Upper lobe of left lung (tissue), 6 donors: ENCODE measurements around the gene GRIK1. TPM values are rescaled to one million over a fixed set of nuclear protein-coding genes. Genes with fewer than 3 reads are reported as not detected.

Experiments used
- ATAC-seq, 2 donors: fragments of 200-7000 bp; cut with Tn5 transposase; one replicate each; pipeline ENCODE4 v1.9.1; 2022; ENCODE audit warnings: mild to moderate bottlenecking in 2 of 2, moderate library complexity in 2 of 2; ENCODE audit not compliant: low FRiP score in 2 of 2
- DNase-seq, 2 donors: peaks; one replicate each; pipeline ENCODE4 v3.0.0-alpha.2; 2019 to 2020
- H3K27ac ChIP-seq, 4 donors: fragments of 200-600 bp; sonication (generic); one replicate each; pipeline ENCODE4 v1.5.1; 2016 to 2019
- H3K27me3 ChIP-seq, 4 donors: fragments of 200-600 bp; sonication (generic); one replicate each; pipeline ENCODE4 v1.5.1; 2017 to 2019
- H3K36me3 ChIP-seq, 4 donors: fragments of 200-600 bp; sonication (generic); one replicate each; pipeline ENCODE4 v1.5.1; 2016 to 2019
- H3K4me1 ChIP-seq, 4 donors: fragments of 200-600 bp; sonication (generic); one replicate each; pipeline ENCODE4 v1.5.1; 2018 to 2019
- H3K4me3 ChIP-seq, 4 donors: fragments of 200-600 bp; sonication (generic); one replicate each; pipeline ENCODE4 v1.5.1; 2017 to 2019; ENCODE audit warnings: mild to moderate bottlenecking in 2 of 4, moderate library complexity in 1 of 4
- H3K9me3 ChIP-seq, 4 donors: fragments of 200-600 bp; sonication (generic); one replicate each; pipeline ENCODE4 v1.5.1; 2018 to 2019
- CTCF ChIP-seq, 6 experiments: fragments of 450-650 bp in 4 of 6; fragments of 200-600 bp in 2 of 6; sonication (generic) in 2 of 6; IDR thresholded peaks; one replicate each; pipeline ENCODE4 v1.5.1; 2016 to 2019; ENCODE audit warnings: antibody characterized with exemption in 6 of 6
- EP300 ChIP-seq, 4 donors: sonication (generic); formaldehyde crosslinking; IDR thresholded peaks; one replicate each; pipeline ENCODE4 v1.5.1; 2017; ENCODE audit warnings: antibody characterized with exemption in 4 of 4, control low read depth in 2 of 4
- POLR2A ChIP-seq, 4 donors: fragments of 450-650 bp; IDR thresholded peaks; one replicate each; pipeline ENCODE4 v1.5.1; 2016 to 2017; ENCODE audit warnings: antibody characterized with exemption in 4 of 4, mild to moderate bottlenecking in 2 of 4
- POLR2AphosphoS5 ChIP-seq, 2 donors: sonication (generic); formaldehyde crosslinking; IDR thresholded peaks; one replicate each; pipeline ENCODE4 v1.5.1; 2017; ENCODE audit warnings: antibody characterized with exemption in 2 of 2
- WGBS, 2 donors: methylation state at CpG; one replicate each; pipeline ENCODE4 v1.1.5; 2017 to 2018; 5-methylcytosine and 5-hydroxymethylcytosine counted together
- total RNA-seq, 6 donors: library from RNA; depleted of rRNA in 4 of 6; stranded (reverse); fragments of >200 nt in 4 of 6; gene quantifications; one replicate each; pipeline versions ENCODE4 v1.1.0 to v1.2.1, GENCODE V29; 2016 to 2021
- donor health status: DM: no; HTN: no; CAD: no; lungs with moderate emphysema.
- donor health status: DM: no; HTN: yes; CAD: no; lungs with severe emphysema.

The GRIK1 gene
- total RNA-seq, 6 donors from 2014 or later, result 0.15 TPM; not detected in 5

- Histone ChIP-seq H3K4me3 (no peak overlapping the region), H3K36me3 (no peaks in the 10 kb centered on the region), H3K27ac (no peak overlapping the region), H3K4me1 (no peaks in the 10 kb centered on the region), H3K27me3 (no peaks in the 10 kb centered on the region), H3K9me3 (no peaks in the 10 kb centered on the region)
- no peak for TF ChIP-seq CTCF (IDR thresholded peaks at IDR 0.05)
- no peak for TF ChIP-seq EP300 (IDR thresholded peaks at IDR 0.05)
- no peak for TF ChIP-seq POLR2A (IDR thresholded peaks at IDR 0.05)
- TF ChIP-seq POLR2AphosphoS5 (IDR thresholded peaks at IDR 0.05), result no peak
- DNase-seq (no peak), ATAC-seq (peak in 1 of 2 donors; percentile 28)
- WGBS, 2 donors, result 62 to 84% methylated on average over 2 of the region's 2 CpGs
These were observed 301.0 kb downstream of the GRIK1 start for GRCh38 chr21:29638761-29639327.

- Histone ChIP-seq H3K27me3 (no peaks in the 10 kb centered on the region), H3K36me3 (no peaks in the 10 kb centered on the region), H3K27ac (no peak overlapping the region), H3K4me3 (no peak overlapping the region), H3K9me3 (no peaks in the 10 kb centered on the region), H3K4me1 (no peaks in the 10 kb centered on the region)
- TF ChIP-seq POLR2A (IDR thresholded peaks at IDR 0.05), result no peak
- TF ChIP-seq CTCF (IDR thresholded peaks at IDR 0.05), result no peak
- TF ChIP-seq EP300 (IDR thresholded peaks at IDR 0.05), result no peak
- no peak for TF ChIP-seq POLR2AphosphoS5 (IDR thresholded peaks at IDR 0.05)
- 81 to 83% methylated on average over 7 of the region's 7 CpGs for WGBS, 2 donors
- no peak for DNase-seq
- no peak for ATAC-seq
These were observed 301.7 kb downstream of the GRIK1 start for GRCh38 chr21:29638138-29638537.

- no peaks in the 10 kb centered on the region for H3K4me1 ChIP-seq
- H3K9me3 ChIP-seq, result no peaks in the 10 kb centered on the region
- no peaks in the 10 kb centered on the region for H3K27me3 ChIP-seq
- H3K4me3 ChIP-seq, result no peak overlapping the region
- H3K36me3 ChIP-seq, result no peaks in the 10 kb centered on the region
- H3K27ac ChIP-seq, result no peak overlapping the region
- TF ChIP-seq CTCF (IDR thresholded peaks at IDR 0.05) (no peak), POLR2AphosphoS5 (IDR thresholded peaks at IDR 0.05) (no peak), EP300 (IDR thresholded peaks at IDR 0.05) (no peak), POLR2A (IDR thresholded peaks at IDR 0.05) (no peak)
- 80 to 87% methylated on average over 4 of the region's 4 CpGs for WGBS, 2 donors
- DNase-seq (no peak), ATAC-seq (no peak)
These were observed 302.2 kb downstream of the GRIK1 start for GRCh38 chr21:29637553-29637952.

- no peak for DNase-seq
- ATAC-seq, result no peak
- WGBS, 2 donors, result 80 to 94% methylated on average over 4 of the region's 4 CpGs
- Histone ChIP-seq H3K27ac (no peak overlapping the region), H3K4me1 (no peaks in the 10 kb centered on the region), H3K27me3 (no peaks in the 10 kb centered on the region), H3K4me3 (no peak overlapping the region), H3K36me3 (no peaks in the 10 kb centered on the region), H3K9me3 (no peaks in the 10 kb centered on the region)
- TF ChIP-seq POLR2AphosphoS5 (IDR thresholded peaks at IDR 0.05) (no peak), CTCF (IDR thresholded peaks at IDR 0.05) (no peak), POLR2A (IDR thresholded peaks at IDR 0.05) (no peak), EP300 (IDR thresholded peaks at IDR 0.05) (no peak)
These were observed 302.7 kb downstream of the GRIK1 start for GRCh38 chr21:29637134-29637533.

GRCh38 chr21:29634418-29634817, 305.4 kb downstream of the GRIK1 start:
- no peaks in the 10 kb centered on the region for H3K27me3 ChIP-seq
- WGBS, 2 donors, result 78 to 82% methylated on average over 4 of the region's 4 CpGs
- no peak for TF ChIP-seq POLR2A (IDR thresholded peaks at IDR 0.05)
- no peak for TF ChIP-seq POLR2AphosphoS5 (IDR thresholded peaks at IDR 0.05)
- TF ChIP-seq CTCF (IDR thresholded peaks at IDR 0.05), result no peak
- no peak for TF ChIP-seq EP300 (IDR thresholded peaks at IDR 0.05)
- no peak for DNase-seq
- no peaks in the 10 kb centered on the region for H3K9me3 ChIP-seq
- no peaks in the 10 kb centered on the region for H3K4me1 ChIP-seq
- ATAC-seq, result no peak
- no peak overlapping the region for H3K27ac ChIP-seq
- H3K36me3 ChIP-seq, result no peaks in the 10 kb centered on the region
- no peak overlapping the region for H3K4me3 ChIP-seq
